ENCODE measurements around the gene UTS2. TPM values are rescaled to one million over a fixed set of nuclear protein-coding genes. Genes with fewer than 3 reads are reported as not detected.

The UTS2 gene
- total RNA-seq, 4 donors from 2014 or later, result not detected

- peaks cover 0 to 6% of the 10 kb centered on the region in 2 donors for H3K9me3 ChIP-seq
- H3K27ac ChIP-seq, result no peak overlapping the region
- no peaks in the 10 kb centered on the region for H3K36me3 ChIP-seq
- H3K27me3 ChIP-seq, result peaks cover 5% of the 10 kb centered on the region
- H3K4me1 ChIP-seq, result no peaks in the 10 kb centered on the region
- intact Hi-C loops (cut with DNase I; ENCODE audit: low total_unique reads), result no loop called here
- no peak for DNase-seq
- in situ Hi-C loops (cut with MboI; ENCODE audit: low pct_ligation_motif_present in 1 of 4, low pct_unique_long_range_greater_than_20kb in 1 of 4, low sequenced_read_pairs in 3 of 4), result no loop called here
- 54 to 68% methylated on average over 1 of the region's 1 CpG for WGBS, 2 donors (ENCODE audit: low coverage in 1 of 2)
- H3K4me3 ChIP-seq, result no peak overlapping the region
- TF ChIP-seq EP300 (IDR thresholded peaks at IDR 0.05; ENCODE audit: low read depth), result no peak
Measured at GRCh38 chr1:7878027-7878426, 25.2 kb upstream of the UTS2 start.

- in situ Hi-C loops (cut with MboI; ENCODE audit: low pct_ligation_motif_present in 1 of 4, low pct_unique_long_range_greater_than_20kb in 1 of 4, low sequenced_read_pairs in 3 of 4), result no loop called here
- no peak overlapping the region for H3K27ac ChIP-seq
- H3K4me1 ChIP-seq, result no peaks in the 10 kb centered on the region
- no peak for TF ChIP-seq EP300 (IDR thresholded peaks at IDR 0.05; ENCODE audit: low read depth)
- no peak overlapping the region for H3K4me3 ChIP-seq
- peaks cover 0 to 6% of the 10 kb centered on the region in 2 donors for H3K9me3 ChIP-seq
- H3K36me3 ChIP-seq, result no peaks in the 10 kb centered on the region
- DNase-seq, result no peak
- intact Hi-C loops (cut with DNase I; ENCODE audit: low total_unique reads), result no loop called here
- peaks cover 5% of the 10 kb centered on the region for H3K27me3 ChIP-seq
- WGBS, 2 donors (ENCODE audit: low coverage in 1 of 2), result 66 to 84% methylated on average over 6 to 11 of the region's 11 CpGs
Measured at GRCh38 chr1:7873801-7874795, 21.2 kb upstream of the UTS2 start.

- Histone ChIP-seq H3K27ac (no peak overlapping the region), H3K27me3 (no peaks in the 10 kb centered on the region), H3K9me3 (no peaks in the 10 kb centered on the region), H3K4me3 (no peak overlapping the region), H3K36me3 (no peaks in the 10 kb centered on the region), H3K4me1 (no peaks in the 10 kb centered on the region)
- 76% methylated on average over 6 of the region's 6 CpGs for WGBS, 2 donors (ENCODE audit: low coverage in 1 of 2)
- DNase-seq, result no peak
- intact Hi-C loops (cut with DNase I; ENCODE audit: low total_unique reads) (no loop called here), in situ Hi-C loops (cut with MboI; ENCODE audit: low pct_ligation_motif_present in 1 of 4, low pct_unique_long_range_greater_than_20kb in 1 of 4, low sequenced_read_pairs in 3 of 4) (no loop called here)
- TF ChIP-seq POLR2A (IDR thresholded peaks at IDR 0.05) (no peak), POLR2AphosphoS5 (IDR thresholded peaks at IDR 0.05) (no peak), EP300 (IDR thresholded peaks at IDR 0.05; ENCODE audit: low read depth) (no peak), CTCF (IDR thresholded peaks at IDR 0.05) (no peak)
Measured at GRCh38 chr1:7871136-7871535, 18.3 kb upstream of the UTS2 start.

GRCh38 chr1:7869136-7869920 lies 16.5 kb upstream of the UTS2 start:
- in situ Hi-C loops (cut with MboI; ENCODE audit: low pct_ligation_motif_present in 1 of 4, low pct_unique_long_range_greater_than_20kb in 1 of 4, low sequenced_read_pairs in 3 of 4) (no loop called here), intact Hi-C loops (cut with DNase I; ENCODE audit: low total_unique reads) (no loop called here)
- Histone ChIP-seq H3K9me3 (no peaks in the 10 kb centered on the region), H3K27me3 (no peaks in the 10 kb centered on the region), H3K4me1 (no peaks in the 10 kb centered on the region), H3K36me3 (no peaks in the 10 kb centered on the region), H3K4me3 (no peak overlapping the region), H3K27ac (no peak overlapping the region)
- WGBS, 2 donors (ENCODE audit: low coverage in 1 of 2), result 90 to 93% methylated on average over 3 to 16 of the region's 16 CpGs
- no peak for DNase-seq
- TF ChIP-seq POLR2AphosphoS5 (IDR thresholded peaks at IDR 0.05) (no peak), POLR2A (IDR thresholded peaks at IDR 0.05) (no peak), CTCF (IDR thresholded peaks at IDR 0.05) (no peak), EP300 (IDR thresholded peaks at IDR 0.05; ENCODE audit: low read depth) (no peak)
